HUES48 (cell line): ENCODE measurements around the gene MREG.
"Not testable (repeated sequence)": the region's sequence is repeated elsewhere in the genome, so short reads cannot be mapped to it uniquely, and the experiment has no call there.

Source experiments
- H3K27ac ChIP-seq: one replicate; pipeline ENCODE4 v1.7.0; 2013; ENCODE audit warnings: low read depth, low read length, inconsistent platforms
- H3K27me3 ChIP-seq: 2 replicates; pipeline ENCODE4 v1.6.1; 2013; ENCODE audit warnings: mild to moderate bottlenecking, low read length; ENCODE audit not compliant: control insufficient read depth, insufficient read depth
- H3K36me3 ChIP-seq: 2 replicates; pipeline ENCODE4 v1.6.1; 2013; ENCODE audit warnings: low read length; ENCODE audit not compliant: control insufficient read depth, insufficient read depth
- H3K4me1 ChIP-seq: 2 replicates; pipeline ENCODE4 v1.6.1; 2013; ENCODE audit warnings: mild to moderate bottlenecking, low read length; ENCODE audit not compliant: control insufficient read depth, insufficient read depth
- H3K4me3 ChIP-seq: 2 replicates; pipeline ENCODE4 v1.5.1; 2013; ENCODE audit warnings: mild to moderate bottlenecking, low read depth, low read length
- H3K9ac ChIP-seq: 2 replicates; pipeline ENCODE4 v1.6.1; 2013; ENCODE audit warnings: mild to moderate bottlenecking, low read depth, low read length, moderate library complexity
- H3K9me3 ChIP-seq: 2 replicates; pipeline ENCODE4 v1.6.1; 2013; ENCODE audit warnings: low read length; ENCODE audit not compliant: control insufficient read depth, insufficient read depth

MREG gene

DNA sequence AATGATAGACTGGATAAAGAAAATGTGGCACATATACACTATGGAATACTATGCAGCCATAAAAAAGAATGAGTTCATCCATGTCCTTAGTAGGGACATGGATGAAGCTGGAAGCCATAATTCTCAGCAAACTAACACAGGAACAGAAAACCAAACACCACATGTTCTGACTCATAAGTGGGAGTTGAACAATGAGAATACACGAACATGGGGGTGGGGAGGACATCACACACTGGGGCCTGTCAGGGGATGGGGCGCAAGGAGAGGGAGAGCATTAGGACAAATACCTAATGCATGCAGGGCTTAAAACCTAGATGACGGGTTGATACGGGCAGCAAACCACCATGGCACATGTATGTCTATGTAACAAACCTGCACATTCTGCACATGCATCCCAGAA lies 42.5 kb downstream of the MREG start:
- not testable (repeated sequence) for H3K9ac ChIP-seq, H3K36me3 ChIP-seq, H3K9me3 ChIP-seq, H3K4me3 ChIP-seq, H3K27ac ChIP-seq, H3K27me3 ChIP-seq
- peaks cover 15% of the 10 kb centered on the region for H3K4me1 ChIP-seq

DNA sequence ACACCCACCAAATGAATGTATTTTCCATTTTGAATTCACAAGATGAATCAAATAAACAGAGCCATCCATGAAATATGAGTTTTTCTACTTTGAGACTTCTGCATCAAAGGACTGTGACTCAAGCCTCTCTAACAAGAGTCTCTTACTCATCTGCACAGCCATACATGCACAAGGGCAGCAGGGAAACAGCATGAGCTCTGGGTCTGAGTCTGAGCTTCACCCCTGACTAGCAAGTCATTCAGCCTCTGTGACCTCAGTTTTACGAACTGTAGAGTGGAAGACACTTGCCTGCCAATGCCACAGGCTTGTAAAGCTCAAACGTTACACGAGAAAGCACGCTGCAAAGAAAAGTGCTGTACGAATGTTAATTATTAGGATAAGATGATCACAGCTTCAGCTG lies 42.9 kb downstream of the MREG start:
- Histone ChIP-seq H3K9ac (no peak overlapping the region), H3K4me3 (no peak overlapping the region), H3K4me1 (peaks cover 19% of the 10 kb centered on the region), H3K27ac (no peak overlapping the region), H3K36me3 (peaks cover 6% of the 10 kb centered on the region; the same call in 1 of the 2 replicates), H3K9me3 (no peaks in the 10 kb centered on the region), H3K27me3 (no peaks in the 10 kb centered on the region)

DNA sequence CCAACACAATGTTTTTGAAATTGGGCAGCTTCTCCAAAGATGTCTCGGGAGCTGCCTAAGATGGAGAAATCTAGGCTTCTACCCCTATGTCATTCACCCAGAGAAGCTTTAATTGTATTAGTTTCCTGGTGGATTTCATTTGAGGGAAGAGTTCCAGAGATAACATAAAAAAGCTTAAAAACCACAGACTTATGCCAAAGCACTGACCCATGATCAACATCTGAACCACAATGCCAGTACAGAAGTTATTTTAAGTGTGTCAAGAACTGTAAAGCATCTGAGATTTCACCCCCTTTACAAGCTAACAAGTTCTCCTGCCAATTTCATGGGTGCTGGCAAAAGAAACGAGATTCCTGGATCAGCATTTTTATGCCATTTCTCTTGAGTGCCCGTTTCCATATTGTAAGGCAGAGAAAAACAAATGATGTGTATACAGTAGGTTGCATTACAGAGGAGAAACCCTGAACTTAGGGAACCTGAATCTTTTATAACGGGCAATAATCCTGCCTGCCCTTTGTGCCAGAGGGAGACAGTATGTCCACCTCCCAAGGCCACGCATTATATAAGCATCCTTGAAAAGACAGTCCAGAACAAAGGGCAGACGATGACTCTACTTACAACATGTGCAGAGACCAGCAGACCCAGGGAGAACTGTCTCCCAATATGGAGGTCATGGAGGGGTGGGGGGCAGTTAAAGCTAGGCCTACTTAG lies 44.1 kb downstream of the MREG start:
- Histone ChIP-seq H3K9me3 (no peaks in the 10 kb centered on the region), H3K27me3 (no peaks in the 10 kb centered on the region), H3K9ac (no peak overlapping the region), H3K4me3 (no peak overlapping the region), H3K4me1 (peaks cover 18% of the 10 kb centered on the region), H3K27ac (no peak overlapping the region), H3K36me3 (peaks cover 6% of the 10 kb centered on the region; the same call in 1 of the 2 replicates)

DNA sequence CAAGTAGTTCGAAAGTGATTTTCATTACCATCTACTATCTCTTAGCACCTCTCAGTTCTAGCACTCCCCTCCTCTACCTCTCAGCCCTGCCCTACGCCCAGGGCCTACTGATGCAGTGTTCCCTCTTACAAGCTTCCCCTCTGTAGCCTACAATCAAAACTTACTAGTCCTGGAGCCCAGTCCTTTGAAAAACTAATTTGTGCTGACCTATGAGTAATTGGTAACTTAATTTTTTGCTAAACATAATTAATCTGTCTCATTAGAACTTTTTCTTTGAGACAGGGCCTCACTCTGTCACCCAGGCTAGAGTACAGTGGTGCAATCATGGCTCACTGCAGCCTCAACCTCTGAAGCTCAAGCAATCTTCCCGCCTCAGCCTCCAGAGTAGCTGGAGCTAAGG lies 44.9 kb downstream of the MREG start:
- peaks cover 11% of the 10 kb centered on the region; the same call in 1 of the 2 replicates for H3K4me1 ChIP-seq

DNA sequence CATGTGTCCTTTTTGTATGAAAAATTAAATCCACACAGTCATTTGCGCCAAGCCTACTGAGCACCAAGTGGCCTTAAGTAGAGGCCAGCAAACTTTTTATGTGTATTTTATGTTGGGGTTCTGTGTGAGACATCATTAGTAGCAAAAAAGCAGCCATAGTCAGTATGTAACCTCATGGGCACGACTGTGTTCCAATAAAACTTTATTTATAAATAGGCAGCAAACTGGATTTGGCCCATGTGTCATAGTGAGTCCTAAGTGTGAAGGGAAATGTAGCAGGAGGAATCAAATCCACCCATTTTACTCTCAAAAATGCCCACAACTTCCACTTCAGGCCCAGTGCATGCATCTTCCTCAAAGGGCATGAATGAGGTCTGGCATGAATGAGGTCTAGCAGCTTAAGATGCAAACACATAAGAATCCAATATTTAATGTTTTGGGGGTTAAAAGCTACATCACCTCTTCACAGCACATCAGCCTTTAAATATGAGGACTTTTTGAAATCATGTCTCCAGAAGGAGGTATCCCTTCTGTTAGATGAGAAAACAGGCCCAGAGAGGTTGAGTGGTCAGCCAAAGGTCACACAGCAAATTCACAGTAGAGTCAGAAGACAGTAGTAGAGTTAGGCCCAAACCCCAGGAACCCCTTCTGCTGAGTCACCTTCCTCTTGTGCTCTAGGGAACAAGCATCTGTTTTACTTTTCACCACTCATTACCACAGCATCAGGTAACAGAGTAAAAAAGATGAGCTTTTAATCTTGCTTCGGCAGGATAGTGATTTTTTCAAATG lies 45.6 kb downstream of the MREG start:
- Histone ChIP-seq H3K4me1 (0 out of 2 replicates have a peak, but pooled peaks cover 7% of the 10 kb centered on the region), H3K27ac (no peak overlapping the region), H3K36me3 (peaks cover 6% of the 10 kb centered on the region; the same call in 1 of the 2 replicates), H3K4me3 (no peak overlapping the region), H3K9ac (no peak overlapping the region), H3K27me3 (no peaks in the 10 kb centered on the region), H3K9me3 (no peaks in the 10 kb centered on the region)

More for the DNA sequence above, 44.9 kb downstream of the MREG start:
- H3K27ac ChIP-seq: no peak overlapping the region
- no peaks in the 10 kb centered on the region for H3K9me3 ChIP-seq
- peaks cover 6% of the 10 kb centered on the region; the same call in 1 of the 2 replicates for H3K36me3 ChIP-seq
- H3K27me3 ChIP-seq: no peaks in the 10 kb centered on the region
- no peak overlapping the region for H3K4me3 ChIP-seq
- H3K9ac ChIP-seq: no peak overlapping the region

DNA sequence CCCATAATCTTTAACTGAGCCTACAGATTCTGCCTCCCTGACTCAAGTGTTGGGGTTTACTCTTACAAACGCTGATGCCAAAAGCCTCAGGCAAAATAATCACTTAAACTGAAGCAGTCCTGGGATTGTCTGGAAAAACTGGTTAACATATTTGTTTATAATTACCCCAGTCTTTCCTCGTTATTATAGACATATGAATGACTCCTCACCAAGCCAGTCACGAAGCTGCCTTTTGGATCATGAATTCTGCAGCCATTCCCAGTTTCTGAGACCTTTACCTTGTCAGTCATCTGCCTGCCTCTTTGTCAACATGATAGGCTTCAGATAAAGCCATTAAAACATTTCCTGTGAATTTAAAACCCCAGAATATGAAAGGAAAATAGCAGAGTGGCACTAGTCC lies 46.4 kb downstream of the MREG start:
- Histone ChIP-seq H3K9ac (no peak overlapping the region), H3K9me3 (no peaks in the 10 kb centered on the region), H3K27me3 (no peaks in the 10 kb centered on the region), H3K4me3 (no peak overlapping the region), H3K36me3 (peaks cover 5% of the 10 kb centered on the region; the same call in 1 of the 2 replicates), H3K4me1 (0 out of 2 replicates have a peak, but pooled peaks cover 7% of the 10 kb centered on the region), H3K27ac (no peak overlapping the region)

DNA sequence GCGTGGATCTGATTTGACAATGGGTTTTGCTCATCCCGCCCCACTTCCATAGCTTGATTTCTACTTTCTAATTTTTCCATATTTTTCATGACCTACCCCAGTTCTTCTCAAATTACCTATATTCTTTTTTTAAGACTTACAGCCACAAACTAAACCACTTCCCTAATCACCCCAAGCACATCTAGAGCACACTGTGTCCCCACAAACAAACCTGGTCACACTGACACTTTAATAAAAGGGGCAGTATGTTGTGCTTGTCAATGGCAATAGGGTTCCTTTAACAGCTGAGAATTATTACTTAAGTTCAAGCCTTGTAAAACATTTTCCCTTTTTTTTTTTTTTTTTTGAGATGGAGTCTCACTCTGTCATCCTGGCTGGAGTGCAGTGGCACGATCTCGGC lies 47.1 kb downstream of the MREG start:
- H3K9me3 ChIP-seq: no peaks in the 10 kb centered on the region
- H3K27ac ChIP-seq: no peak overlapping the region
- H3K27me3 ChIP-seq: no peaks in the 10 kb centered on the region
- H3K4me3 ChIP-seq: no peak overlapping the region
- no peaks in the 10 kb centered on the region for H3K36me3 ChIP-seq
- H3K4me1 ChIP-seq: 0 out of 2 replicates have a peak, but pooled peaks cover 7% of the 10 kb centered on the region
- H3K9ac ChIP-seq: no peak overlapping the region

DNA sequence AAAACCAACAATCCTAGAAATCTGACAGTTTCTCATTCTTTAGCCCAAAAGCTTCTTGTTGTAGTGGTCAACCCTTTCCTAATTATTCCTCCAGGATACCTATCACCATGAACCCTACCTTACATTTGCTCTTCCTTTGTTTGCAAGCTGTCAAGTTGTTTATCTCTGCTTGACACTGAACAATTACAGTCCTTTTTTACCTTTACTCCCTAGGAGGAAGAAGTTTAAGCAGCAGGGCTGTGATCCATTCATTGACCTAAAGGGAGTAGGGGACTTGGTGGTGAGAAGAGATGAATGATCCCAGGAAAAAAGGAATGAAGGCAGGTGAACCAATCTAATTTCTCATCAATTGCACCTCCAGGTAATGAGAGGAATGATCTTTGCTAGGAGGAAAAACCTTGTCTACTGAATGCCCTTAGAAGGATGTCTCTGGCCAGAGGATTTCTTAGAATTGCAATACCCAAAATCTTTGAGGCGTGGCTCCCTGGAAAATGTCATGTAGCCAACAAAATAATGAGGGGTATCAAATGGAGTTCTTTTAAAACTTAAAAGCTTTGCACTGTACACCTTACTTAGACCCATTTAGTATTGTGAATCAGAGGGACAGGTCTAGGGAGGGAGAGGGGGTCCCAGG lies 47.7 kb downstream of the MREG start:
- H3K4me1 ChIP-seq: 0 out of 2 replicates have a peak, but pooled peaks cover 7% of the 10 kb centered on the region
- no peaks in the 10 kb centered on the region for H3K27me3 ChIP-seq
- H3K9me3 ChIP-seq: no peaks in the 10 kb centered on the region
- no peaks in the 10 kb centered on the region for H3K36me3 ChIP-seq
- no peak overlapping the region for H3K4me3 ChIP-seq
- no peak overlapping the region for H3K27ac ChIP-seq
- no peak overlapping the region for H3K9ac ChIP-seq

DNA sequence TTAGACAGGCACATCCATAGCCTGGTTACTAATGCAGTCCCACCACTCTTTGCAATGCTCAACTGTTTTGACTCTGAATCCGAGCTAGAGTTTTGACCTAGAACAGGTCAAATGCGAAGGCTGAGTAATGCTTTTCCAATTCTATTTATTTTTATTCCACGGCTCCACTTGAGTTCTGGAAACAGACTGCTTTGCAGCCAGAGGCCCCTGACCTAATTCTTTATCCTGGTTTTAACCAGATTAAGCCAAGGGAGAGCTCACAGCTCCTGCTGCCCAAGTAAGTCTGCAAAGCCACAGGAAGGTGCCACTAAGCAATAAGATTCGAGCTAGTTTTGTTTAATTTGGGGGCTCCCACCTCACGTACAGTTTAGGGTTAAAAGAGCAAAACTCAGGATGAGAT lies 51.4 kb downstream of the MREG start:
- Histone ChIP-seq H3K4me3 (no peak overlapping the region), H3K27ac (no peak overlapping the region), H3K4me1 (0 out of 2 replicates have a peak, but pooled peaks cover 7% of the 10 kb centered on the region), H3K9me3 (no peaks in the 10 kb centered on the region), H3K9ac (no peak overlapping the region), H3K36me3 (no peaks in the 10 kb centered on the region), H3K27me3 (no peaks in the 10 kb centered on the region)

DNA sequence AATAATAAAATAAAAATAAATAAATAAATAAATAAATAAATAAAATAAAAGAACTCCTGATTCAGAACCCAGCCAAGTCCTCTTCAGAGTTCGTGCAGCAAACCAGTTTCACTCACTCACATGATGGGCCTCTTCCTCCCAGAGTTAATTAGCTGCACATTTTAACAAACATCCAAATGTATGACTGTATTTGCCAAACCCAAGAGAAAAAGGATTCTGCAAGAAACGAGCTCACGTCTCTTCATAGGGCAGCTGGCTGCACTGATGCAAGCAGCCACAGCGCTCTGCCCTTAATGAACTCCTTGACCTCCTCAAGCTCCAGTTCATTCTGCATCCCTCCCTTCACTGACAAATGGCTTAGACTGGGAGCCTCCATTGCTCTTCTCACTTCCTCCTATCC lies 55.1 kb downstream of the MREG start:
- Histone ChIP-seq H3K27me3 (no peaks in the 10 kb centered on the region), H3K9ac (no peak overlapping the region)

More for the DNA sequence above, 55.1 kb downstream of the MREG start:
- Histone ChIP-seq H3K9me3 (no peaks in the 10 kb centered on the region), H3K4me3 (no peak overlapping the region), H3K36me3 (no peaks in the 10 kb centered on the region), H3K27ac (no peak overlapping the region), H3K4me1 (no peaks in the 10 kb centered on the region)
